ENCODE data around the gene DNAJC15. TPM values are rescaled to one million over a fixed set of nuclear protein-coding genes. Genes with fewer than 3 reads are reported as not detected.

The DNAJC15 gene
- total RNA-seq, 1 donor from 2014 or later = 21.6 TPM

DNA sequence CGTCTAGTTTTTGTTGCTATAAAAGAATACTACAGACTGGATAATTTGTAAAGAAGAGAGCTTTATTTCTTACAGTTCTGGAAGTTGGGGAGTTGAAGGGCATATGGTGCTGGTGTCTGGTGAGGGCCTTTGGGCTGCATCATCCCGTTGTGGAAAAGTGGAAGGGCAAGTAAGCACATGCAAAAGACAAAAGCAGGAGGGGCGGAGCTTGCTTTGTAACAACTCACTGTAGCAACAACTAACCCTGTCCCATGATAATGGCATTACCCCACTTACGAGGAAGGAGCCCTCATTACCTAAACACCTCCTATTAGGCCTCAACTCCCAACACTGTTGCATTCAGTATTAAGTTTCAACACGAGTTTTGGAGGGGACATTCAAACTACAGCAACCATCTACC is 7.2 kb upstream of the DNAJC15 start:
- Mint-ChIP-seq H3K4me1 (ENCODE audit: low read depth) (no peaks in the 10 kb centered on the region), H3K27ac (ENCODE audit: unreplicated experiment) (no peak overlapping the region), H3K9me3 (ENCODE audit: low read depth) (no peaks in the 10 kb centered on the region), H3K4me3 (ENCODE audit: unreplicated experiment) (no peak overlapping the region), H3K27me3 (ENCODE audit: low read depth) (no peaks in the 10 kb centered on the region), H3K36me3 (ENCODE audit: low read depth) (no peaks in the 10 kb centered on the region)
- TF ChIP-seq, protein P1, sequence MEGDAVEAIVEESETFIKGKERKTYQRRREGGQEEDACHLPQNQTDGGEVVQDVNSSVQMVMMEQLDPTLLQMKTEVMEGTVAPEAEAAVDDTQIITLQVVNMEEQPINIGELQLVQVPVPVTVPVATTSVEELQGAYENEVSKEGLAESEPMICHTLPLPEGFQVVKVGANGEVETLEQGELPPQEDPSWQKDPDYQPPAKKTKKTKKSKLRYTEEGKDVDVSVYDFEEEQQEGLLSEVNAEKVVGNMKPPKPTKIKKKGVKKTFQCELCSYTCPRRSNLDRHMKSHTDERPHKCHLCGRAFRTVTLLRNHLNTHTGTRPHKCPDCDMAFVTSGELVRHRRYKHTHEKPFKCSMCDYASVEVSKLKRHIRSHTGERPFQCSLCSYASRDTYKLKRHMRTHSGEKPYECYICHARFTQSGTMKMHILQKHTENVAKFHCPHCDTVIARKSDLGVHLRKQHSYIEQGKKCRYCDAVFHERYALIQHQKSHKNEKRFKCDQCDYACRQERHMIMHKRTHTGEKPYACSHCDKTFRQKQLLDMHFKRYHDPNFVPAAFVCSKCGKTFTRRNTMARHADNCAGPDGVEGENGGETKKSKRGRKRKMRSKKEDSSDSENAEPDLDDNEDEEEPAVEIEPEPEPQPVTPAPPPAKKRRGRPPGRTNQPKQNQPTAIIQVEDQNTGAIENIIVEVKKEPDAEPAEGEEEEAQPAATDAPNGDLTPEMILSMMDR (IDR thresholded peaks at IDR 0.05) = no peak
- no peak for DNase-seq (ENCODE audit: low spot score)

DNA sequence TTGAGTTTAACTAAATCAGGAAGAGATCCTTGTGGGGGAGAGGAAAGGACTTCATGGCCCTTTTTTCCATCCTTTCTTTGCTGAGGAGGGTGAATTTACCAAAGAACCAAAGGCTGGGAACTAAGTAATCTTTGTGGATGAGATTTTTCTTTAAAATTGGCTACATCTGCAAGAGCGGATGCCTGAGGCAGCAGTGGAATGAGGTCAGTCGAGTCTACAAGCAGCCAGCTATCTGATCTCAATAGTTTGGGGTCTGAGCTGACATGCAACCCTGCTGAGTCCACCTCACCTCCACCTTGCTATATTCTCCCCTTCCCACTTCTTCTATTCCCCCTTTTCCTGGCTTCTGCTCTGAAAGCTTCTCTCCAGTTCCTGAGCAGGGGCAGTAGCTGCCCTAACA is 3.6 kb upstream of the DNAJC15 start:
- Mint-ChIP-seq H3K27ac (ENCODE audit: unreplicated experiment) (no peak overlapping the region), H3K27me3 (ENCODE audit: low read depth) (no peaks in the 10 kb centered on the region), H3K36me3 (ENCODE audit: low read depth) (peaks cover 5% of the 10 kb centered on the region), H3K4me3 (ENCODE audit: unreplicated experiment) (no peak overlapping the region), H3K4me1 (ENCODE audit: low read depth) (peaks cover 27% of the 10 kb centered on the region), H3K9me3 (ENCODE audit: low read depth) (peaks cover 3% of the 10 kb centered on the region)
- DNase-seq (ENCODE audit: low spot score) = no peak
- TF ChIP-seq, protein P1 (IDR thresholded peaks at IDR 0.05) = no peak

DNA sequence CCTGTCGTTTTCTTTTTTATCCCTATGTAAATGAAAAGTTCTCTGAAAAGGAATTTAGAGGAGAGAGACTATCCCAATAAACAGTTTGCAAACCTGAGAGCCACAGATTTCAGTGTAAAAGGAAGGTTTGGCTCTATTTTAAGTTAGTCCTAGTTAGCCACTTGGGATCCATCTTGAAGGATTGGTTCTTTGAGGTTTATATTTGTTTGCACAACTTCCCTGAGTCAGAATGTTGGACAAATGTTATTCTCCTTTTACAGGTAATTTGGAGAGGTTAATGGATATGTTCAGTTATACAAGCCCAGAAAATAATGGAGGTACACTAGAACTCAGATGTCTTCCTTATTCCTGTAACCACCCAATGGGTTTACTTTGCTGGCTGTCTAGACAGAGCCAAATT is 2.6 kb upstream of the DNAJC15 start:
- no peak for DNase-seq (ENCODE audit: low spot score)
- Mint-ChIP-seq H3K4me3 (ENCODE audit: unreplicated experiment) (no peak overlapping the region), H3K27ac (ENCODE audit: unreplicated experiment) (no peak overlapping the region), H3K4me1 (ENCODE audit: low read depth) (peaks cover 34% of the 10 kb centered on the region), H3K36me3 (ENCODE audit: low read depth) (peaks cover 6% of the 10 kb centered on the region), H3K9me3 (ENCODE audit: low read depth) (peaks cover 3% of the 10 kb centered on the region), H3K27me3 (ENCODE audit: low read depth) (no peaks in the 10 kb centered on the region)
- TF ChIP-seq, protein P1 (IDR thresholded peaks at IDR 0.05) = no peak

DNA sequence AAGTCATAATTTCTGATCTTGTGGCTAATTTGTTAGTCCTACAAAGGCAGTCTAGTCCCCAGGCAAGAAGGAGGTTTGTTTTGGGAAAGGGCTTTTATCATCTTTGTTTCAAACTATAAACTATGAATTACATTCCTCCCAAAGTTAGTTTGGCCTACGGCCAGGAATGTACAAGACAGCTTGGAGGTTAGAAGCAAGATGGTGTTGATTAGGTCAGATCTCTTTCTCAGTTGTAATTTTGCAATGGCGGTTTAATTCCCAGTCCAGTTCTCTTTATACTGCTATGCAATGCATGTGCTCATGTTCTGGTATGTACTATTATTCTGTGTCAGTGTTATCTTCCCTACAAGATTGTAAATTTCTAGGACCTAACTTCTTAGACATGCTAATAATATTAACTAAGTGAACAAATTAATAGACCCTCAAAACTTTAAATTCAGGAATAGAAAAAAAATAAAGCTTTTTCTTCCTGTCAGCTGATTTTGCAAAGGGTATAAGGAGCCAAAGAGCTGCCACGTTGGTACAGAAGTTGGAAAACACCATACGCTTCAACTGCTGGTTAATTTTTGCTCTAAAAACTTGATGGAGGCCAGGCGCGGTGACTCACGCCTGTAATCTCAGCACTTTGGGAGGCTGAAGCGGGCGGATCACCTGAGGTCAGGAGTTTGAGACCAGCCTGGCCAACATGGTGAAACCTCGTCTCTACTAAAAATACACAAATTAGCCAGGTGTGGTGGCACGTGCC is 1.3 kb upstream of the DNAJC15 start:
- no peaks in the 10 kb centered on the region for H3K27me3 Mint-ChIP-seq (ENCODE audit: low read depth)
- peaks cover 39% of the 10 kb centered on the region for H3K4me1 Mint-ChIP-seq (ENCODE audit: low read depth)
- TF ChIP-seq, protein P1 (IDR thresholded peaks at IDR 0.05) = no peak
- DNase-seq (ENCODE audit: low spot score) = no peak
- peaks cover 3% of the 10 kb centered on the region for H3K9me3 Mint-ChIP-seq (ENCODE audit: low read depth)
- H3K4me3 Mint-ChIP-seq (ENCODE audit: unreplicated experiment) = no peak overlapping the region
- H3K27ac Mint-ChIP-seq (ENCODE audit: unreplicated experiment) = peak overlapping the region; percentile 1
- H3K36me3 Mint-ChIP-seq (ENCODE audit: low read depth) = peaks cover 6% of the 10 kb centered on the region

DNA sequence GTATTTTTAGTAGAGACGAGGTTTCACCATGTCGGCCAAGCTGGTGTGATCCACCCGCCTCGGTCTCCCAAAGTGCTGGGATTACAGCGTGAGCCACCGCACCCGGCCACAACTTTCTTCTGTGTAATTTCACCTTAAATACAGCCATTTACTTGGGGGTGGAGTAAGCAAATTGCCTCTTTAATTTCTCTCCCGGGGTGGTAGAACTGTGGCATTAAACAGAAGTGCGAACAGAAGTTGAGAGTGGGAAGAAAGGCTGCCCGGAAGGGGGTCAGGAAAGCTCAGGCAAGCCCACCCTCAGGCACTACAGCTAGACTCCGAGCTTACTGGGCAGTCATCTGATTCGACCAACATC is 475 bp upstream of the DNAJC15 start:
- H3K27me3 Mint-ChIP-seq (ENCODE audit: low read depth) = no peaks in the 10 kb centered on the region
- peaks cover 43% of the 10 kb centered on the region for H3K4me1 Mint-ChIP-seq (ENCODE audit: low read depth)
- no peak for DNase-seq (ENCODE audit: low spot score)
- H3K9me3 Mint-ChIP-seq (ENCODE audit: low read depth) = peaks cover 3% of the 10 kb centered on the region
- peaks cover 6% of the 10 kb centered on the region for H3K36me3 Mint-ChIP-seq (ENCODE audit: low read depth)
- peak overlapping the region; percentile 99 for H3K4me3 Mint-ChIP-seq (ENCODE audit: unreplicated experiment)
- H3K27ac Mint-ChIP-seq (ENCODE audit: unreplicated experiment) = peak overlapping the region; percentile 99
- TF ChIP-seq, protein P1 (IDR thresholded peaks at IDR 0.05) = no peak

All from chondrocyte (in vitro differentiated cells).